ENCODE results near the gene WDR27.
"Not testable (repeated sequence)": the region's sequence is repeated elsewhere in the genome, so short reads cannot be mapped to it uniquely, and the experiment has no call there.

The WDR27 gene

DNA sequence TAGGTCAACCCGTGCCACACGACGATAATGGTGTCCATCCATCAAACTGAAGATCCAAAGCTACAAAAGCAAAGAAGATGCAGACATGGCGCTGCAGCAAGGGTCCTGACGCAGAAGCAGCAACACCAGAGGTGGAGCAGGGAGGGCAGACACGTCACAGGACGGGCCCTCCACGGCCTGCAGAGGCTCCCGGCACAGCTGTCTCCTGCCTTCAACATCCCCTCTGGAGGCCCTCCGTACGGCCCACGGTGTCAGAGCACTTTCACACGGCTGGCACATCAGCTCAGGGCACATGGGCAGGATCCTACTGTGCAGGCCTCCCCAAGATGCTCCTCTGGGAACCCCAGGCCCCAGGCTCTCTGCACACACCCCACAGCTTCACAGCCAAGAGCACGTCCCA is 37.6 kb downstream of the WDR27 start:
- no peak for DNase-seq (ENCODE audit: low read depth in 4 of 4, low spot score in 1 of 4)

DNA sequence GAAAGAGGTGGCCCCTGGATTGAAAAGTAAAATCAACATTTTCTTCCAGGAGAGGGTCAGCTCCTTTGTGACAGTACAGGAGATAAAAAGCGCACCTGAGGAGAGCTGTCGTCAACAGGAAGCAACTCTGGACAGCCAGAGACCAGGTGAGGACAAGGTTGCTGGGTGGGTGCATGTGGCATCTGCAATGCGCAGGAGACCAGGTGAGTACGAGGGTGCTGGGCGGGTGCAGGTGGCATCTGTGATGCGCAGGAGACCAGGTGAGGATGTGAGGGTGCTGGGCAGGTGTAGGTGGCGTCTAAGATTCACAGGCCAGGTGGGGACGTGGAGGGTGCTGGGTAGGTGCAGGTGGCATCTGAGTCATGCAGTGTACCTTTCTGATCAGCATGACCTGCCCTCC is 38.4 kb downstream of the WDR27 start:
- no peak for DNase-seq (ENCODE audit: low read depth in 4 of 4, low spot score in 1 of 4)

DNA sequence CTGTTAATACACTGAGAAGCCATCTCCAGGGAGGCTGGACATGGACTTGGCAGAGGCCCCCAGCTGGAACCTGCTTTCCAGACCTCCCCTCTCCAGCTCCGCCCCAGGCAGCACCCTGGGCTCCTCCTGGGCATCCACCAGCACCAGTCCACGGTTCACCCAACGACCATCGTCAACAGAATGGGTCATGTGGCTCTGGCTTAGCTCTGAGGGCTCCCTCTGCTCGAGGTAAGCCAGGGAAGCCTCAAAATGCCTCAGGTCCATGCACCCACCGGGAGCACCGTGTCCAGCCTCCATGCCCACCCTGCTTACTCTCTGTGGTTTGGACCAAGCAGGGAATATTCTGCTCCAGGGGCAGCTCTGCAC is 40.5 kb downstream of the WDR27 start:
- DNase-seq (ENCODE audit: low read depth in 4 of 4, low spot score in 1 of 4), result no peak

DNA sequence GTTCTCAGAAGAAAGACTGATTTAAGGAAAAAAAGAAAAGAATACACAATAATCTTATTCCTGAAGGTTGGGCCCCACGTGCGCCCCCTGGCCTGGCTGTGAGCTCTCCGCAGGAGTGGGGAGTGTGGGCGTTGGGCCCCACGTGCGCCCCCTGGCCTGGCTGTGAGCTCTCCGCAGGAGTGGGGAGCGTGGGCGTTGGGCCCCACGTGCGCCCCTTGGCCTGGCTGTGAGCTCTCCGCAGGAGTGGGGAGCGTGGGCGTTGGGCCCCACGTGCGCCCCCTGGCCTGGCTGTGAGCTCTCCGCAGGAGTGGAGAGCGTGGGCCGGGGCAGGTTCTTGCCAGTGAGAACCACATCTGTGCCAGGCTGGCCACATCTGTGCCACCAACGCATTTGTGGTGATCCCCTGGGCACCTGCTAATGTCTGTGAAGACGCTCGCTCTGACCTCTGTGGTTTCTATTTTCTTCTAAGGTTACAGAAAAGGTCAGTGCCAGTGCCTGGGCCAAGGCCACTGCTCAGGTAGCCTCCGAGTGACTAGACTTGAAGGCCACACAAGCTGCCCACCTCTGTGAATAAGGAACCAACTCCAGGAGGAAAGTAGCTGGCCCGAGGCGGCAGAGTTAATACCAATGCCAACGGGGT is 41.0 kb downstream of the WDR27 start:
- DNase-seq (ENCODE audit: low read depth in 4 of 4, low spot score in 1 of 4), result no peak

DNA sequence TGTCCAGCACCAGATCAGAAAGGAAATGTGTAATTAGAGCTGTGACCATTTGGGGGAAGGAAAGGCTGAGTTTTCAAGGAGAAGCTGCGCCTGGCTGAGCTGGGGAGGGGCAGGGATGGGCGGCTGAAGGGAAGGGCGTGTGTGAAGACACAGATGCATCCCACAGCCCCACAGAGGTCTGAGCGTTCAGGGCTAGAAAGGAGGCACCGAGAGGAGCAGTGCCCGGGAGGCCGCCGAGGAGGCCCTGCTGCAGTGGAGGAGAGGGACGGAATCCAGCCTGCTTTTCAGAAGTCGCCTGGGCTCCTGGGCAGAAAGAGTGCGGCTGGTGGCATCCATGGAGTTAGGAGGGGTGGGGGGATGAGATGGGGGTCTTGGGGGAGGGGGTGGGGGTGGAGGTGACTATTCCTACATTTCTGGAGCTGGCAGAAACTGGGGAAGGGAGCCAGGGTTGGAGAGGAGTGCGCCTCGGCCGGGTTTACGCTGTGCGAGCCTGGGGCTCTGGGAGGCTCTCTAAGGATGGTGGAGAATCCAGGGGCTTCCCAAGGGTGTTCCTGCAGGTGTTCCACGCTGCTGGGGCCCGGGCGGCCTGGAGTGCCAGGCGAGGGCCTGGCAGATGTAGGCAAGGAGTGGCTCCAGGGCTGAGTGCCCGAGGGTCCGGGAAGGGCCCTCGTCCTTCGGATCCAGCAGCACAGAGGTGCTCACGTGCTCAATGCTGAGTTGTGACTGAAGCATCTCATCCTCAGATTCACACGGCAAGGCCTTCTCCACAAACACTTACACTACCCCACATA is 41.8 kb downstream of the WDR27 start:
- DNase-seq (ENCODE audit: low read depth in 4 of 4, low spot score in 1 of 4), result no peak

DNA sequence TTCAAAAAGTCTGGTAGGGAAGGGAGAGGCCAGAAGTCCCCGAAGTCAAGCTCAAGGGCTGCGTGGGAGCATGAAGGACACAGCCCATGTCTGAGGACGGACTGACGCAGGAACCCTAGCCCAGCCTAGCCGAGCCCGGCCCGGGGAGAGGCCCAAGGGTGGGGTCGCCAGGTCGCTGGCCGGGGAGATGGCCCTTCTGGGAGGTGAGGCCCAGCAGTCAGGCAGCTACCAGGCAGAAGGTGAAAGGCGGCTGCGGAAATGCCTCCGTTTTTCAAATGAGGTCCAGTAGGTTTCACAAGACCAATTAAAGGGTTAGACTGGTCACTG is 44.6 kb downstream of the WDR27 start:
- no peak for DNase-seq (ENCODE audit: low read depth in 4 of 4, low spot score in 1 of 4)

DNA sequence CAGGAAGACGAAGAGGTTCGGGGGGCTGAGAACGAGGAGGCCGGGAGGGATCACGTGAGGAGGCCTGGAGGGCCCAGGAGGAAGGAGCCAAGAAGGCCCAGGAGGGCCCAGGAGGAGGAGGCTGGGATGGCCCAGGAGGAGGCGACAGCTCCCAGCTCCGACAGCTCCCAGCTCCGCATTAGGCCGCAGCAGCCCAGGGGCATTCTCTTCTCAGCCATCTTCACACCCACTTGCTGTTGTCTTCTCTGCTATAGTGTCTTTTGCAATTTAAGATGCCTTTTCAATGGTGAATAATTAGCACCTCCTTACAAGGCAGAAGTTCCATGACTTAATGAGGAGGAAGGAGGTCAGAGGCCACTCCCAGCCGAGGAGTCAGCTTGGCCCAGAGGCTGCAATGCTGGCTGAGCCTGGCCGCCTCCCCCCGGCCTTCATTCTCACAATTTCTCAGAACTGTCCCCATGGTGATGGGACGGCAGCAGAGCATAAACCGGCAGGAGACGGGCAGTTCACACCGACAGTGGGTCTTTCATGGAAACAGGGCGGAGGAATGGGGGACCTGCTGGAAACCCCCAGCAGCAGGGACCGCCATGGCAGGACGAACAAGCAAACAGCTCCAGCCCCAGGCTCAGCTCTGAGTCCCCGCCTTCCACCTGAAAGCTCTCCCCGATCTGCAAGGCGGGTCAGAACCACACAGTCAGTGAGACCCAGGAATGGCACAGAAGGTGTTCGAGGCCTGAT is 45.1 kb downstream of the WDR27 start:
- no peak for DNase-seq (ENCODE audit: low read depth in 4 of 4, low spot score in 1 of 4)

DNA sequence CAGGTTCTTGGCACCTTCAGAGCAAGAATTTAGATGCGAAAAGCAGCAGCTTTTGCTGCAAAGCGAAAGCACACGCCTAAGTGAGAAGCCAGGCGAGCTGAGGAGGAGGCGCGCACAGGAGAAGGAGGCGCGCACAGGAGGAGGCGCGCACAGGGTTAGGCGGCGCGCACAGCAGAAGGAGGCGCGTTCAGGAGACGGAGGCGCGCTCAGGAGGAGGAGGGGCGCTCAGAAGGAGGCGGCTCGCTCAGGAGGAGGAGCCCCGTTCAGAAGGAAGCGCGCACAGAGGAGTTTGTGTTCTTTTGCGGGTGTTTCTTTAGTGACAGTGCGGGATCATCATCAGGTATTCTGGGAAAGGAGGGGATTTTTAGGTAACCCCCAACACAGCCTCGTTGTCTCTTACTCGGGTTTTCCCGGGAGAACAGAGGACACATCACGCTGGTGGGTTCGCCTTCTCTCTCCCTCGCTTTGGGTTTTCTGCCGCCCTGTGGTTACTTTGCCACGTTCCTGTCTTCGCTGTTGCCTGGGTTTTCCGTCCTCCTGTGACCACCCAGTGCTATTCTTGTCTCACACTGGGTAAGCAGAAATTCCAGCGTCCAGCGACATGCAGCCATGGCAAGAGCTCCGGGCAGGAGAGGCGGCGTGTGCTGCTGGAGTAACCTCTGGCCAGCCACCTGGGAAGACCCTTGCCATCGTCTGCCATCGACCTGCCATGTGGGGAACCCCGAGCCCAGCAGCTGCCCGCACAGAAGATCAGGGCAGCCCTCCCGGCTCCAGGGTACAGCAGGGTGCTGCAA is 47.0 kb downstream of the WDR27 start:
- DNase-seq (ENCODE audit: low read depth in 4 of 4, low spot score in 1 of 4), result peak; percentile 13 to 33 (median 18)

DNA sequence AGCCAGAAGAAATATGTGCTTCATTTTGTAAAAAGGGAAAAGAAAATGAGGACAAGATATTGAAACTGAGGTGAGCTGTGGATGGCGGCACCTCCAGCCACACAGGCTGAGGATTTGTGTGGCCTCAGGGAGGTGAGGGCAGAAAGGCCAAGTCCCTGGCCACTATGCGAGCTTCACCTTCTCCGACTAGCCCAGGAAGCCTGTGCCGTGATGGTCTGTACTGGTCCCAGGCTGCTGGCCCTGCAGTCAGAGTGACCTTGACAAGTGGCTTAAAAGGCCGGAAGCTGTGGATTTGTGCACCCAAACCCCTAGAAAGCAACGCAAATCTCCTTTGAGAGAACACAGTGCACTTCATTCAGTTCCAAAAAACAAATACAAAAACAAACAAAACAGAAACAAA is 48.1 kb downstream of the WDR27 start:
- no peak for DNase-seq (ENCODE audit: low read depth in 4 of 4, low spot score in 1 of 4)

DNA sequence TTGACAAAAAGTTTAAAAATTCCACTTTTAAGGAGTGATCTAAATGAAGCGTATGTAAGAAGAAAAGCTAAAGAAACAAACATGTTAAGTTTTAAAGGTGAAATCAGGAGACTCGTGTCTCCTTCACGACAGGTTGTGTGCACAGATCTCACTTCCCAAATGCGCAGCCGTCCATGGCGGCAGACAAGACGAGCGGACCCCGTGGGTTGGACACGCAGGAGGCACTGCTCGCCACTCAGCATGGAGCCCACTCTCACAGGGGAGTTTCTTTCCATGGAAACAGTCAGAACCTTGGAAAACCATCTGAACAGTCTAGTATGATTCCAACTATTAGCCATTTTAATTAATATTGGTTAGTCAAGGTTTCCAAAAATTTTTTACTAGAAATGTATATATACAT is 48.9 kb downstream of the WDR27 start:
- no peak for DNase-seq (ENCODE audit: low read depth in 4 of 4, low spot score in 1 of 4)

DNA sequence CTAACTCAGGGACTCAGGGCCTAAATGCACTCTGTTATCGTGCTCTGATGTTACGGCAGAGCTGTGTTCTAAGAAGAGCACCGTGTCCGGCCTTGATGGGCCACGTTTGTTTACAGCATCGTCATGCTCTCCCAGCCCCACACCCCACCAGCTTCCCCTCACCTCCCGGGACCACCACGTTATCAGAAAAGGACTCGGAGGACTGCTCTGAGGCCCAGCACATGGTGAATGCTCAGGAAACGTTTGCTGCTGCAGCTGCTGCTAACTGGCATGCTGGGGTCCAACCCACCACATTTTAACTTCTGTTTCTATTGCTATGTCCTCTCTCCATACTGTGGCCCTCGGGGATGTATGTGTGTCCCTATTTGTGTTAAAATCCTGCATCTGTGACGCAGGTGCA is 50.3 kb downstream of the WDR27 start:
- no peak for DNase-seq (ENCODE audit: low read depth in 4 of 4, low spot score in 1 of 4)

DNA sequence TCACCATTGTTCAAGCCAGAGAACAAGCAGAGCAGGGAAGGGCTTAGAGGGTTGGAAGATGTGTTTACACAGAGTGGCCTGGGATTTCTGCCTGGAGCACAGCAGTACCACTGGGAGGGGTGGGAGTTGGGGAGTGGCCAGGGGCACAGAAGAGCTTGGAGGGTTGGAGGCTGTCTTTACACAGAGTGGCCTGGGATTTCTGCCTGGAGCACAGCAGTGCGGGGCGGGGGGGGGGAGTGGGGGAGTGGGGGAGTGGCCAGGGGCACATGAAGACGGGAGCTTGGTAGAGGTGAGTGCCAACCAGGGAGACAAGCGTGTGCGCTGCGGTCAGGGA is 50.9 kb downstream of the WDR27 start:
- no peak for DNase-seq (ENCODE audit: low read depth in 4 of 4, low spot score in 1 of 4)

DNA sequence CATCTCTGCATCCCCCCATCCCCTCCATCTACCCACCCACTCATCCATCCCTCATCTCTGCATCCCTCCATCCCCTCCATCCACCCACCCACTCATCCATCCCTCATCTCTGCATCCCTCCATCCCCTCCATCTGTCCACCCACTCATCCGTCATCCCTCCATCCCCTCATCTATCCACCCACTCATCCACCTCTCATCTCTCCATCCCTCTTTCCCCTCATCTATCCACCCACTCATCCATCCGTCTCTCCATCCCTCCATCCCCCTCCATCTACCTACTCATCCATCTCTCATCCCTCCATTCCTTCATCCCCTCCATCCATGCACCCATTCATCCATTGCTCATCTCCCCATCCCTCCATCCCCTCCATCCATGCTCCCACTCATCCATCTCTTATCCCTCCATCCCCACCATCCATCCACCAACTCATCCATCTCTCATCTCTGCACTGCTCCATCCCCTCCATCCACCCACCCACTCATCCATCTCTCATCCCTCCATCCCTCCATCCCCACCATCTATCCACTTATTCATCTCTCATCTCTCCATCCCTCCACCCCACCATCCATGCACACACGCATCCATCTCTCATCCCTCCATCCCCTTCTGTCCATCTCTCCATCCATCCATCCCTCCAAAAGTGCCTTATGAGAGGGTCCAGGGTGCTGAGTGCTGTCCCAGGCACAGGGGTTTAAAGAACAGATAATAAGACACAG is 51.4 kb downstream of the WDR27 start:
- no peak for DNase-seq (ENCODE audit: low read depth in 4 of 4, low spot score in 1 of 4)

DNA sequence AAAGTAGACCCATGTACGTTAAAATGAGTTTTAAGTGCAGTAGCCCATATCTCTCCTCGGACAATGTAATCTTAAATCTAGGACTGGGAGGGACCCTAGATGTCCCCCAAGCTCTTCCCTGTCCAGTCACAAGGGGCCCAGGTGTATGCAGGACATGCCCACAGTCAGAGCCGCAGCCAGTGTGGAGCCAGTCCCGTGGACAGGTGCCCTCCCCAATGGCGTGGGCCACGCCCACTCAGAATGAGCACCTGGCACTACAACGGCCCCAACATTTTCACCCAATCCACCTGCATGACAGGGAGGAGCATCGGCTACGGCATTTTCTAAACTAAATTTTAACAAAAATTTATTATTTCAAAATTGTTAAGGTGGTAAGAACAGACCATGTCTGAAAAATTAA is 53.2 kb downstream of the WDR27 start:
- no peak for DNase-seq (ENCODE audit: low read depth in 4 of 4, low spot score in 1 of 4)

DNA sequence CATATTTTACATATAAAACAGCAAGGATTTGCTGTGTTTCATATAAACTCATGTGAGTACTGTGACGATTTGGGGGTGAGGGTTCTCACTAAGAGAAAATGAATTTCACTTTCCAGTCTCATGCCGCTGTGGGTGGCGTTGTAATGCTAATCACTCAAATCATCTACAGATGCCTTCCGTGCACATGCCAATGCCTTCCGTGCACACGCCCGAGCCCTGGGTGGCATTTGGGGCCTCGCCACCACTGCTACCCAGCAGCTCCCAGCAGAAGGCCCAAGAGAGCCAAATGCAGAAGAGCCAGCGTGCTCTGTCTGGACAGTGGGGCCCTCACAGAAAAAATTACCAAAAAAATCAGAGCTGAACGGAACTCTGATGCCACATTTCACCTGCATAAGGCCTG is 53.7 kb downstream of the WDR27 start:
- no peak for DNase-seq (ENCODE audit: low read depth in 4 of 4, low spot score in 1 of 4)

DNA sequence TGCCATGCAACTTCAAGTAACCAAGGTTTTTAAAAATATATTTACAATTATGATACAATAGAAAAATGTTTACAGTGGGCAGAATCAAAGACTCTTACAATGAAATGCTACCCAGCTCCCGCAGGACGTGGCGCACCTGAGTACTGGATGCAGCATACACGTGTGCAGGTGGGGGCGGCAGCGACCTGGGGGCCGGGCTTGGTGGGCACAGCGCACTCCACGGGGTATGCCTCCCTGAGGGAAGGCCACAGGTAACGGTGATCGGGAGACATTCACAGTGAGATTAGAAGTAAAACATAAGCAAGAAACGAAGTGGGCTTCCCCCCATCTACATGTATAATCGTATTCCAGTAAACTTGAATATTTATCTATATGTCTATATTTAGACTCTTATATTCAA is 54.2 kb downstream of the WDR27 start:
- no peak for DNase-seq (ENCODE audit: low read depth in 4 of 4, low spot score in 1 of 4)

DNA sequence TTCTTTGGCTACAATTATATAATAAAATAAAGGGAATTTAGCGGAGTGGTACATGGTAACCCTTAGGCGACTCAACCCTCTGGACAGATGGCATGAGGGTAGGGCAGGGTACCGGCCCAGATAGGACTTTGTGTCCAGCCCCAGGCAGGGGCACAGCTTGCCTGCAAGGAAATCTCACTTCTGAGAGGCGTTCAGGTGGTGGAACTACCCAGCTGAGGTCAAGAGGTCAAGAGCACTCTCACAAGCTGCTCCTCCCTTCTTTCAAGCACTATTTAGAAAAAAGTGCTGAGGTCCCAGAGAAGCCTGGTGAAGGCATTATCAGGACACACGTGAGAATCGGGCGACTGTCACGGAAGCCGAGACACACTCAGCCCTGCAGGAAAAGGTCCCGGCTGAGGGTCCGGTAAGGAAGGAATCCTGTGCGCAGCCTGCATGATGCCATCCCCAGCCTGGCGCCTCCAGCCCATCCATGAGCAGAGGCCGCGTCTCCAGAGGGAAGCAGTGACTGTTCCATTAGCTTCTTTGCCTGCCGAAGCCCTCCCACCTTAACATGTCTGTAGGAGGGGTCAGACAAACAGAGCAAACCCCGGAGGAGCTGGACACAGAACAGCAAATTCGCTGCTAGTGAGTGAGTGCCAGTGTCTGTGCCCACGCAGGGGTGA is 54.8 kb downstream of the WDR27 start:
- no peak for DNase-seq (ENCODE audit: low read depth in 4 of 4, low spot score in 1 of 4)

DNA sequence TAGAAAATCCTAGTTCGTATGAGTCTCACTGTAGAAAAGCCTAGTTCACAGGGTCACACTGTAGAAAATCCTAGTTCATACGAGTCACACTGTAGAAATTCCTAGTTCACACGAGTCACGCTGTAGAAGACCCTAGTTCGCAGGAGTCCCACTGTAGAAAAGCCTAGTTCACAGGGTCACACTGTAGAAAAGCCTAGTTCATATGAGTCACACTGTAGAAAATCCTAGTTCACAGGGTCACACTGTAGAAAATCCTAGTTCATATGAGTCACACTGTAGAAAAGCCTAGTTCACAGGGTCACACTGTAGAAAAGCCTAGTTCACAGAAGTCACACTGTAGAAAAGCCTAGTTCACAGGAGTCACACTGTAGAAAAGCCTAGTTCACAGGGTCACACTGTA is 56.4 kb downstream of the WDR27 start:
- not testable (repeated sequence) for DNase-seq (ENCODE audit: low read depth in 4 of 4, low spot score in 1 of 4)

DNA sequence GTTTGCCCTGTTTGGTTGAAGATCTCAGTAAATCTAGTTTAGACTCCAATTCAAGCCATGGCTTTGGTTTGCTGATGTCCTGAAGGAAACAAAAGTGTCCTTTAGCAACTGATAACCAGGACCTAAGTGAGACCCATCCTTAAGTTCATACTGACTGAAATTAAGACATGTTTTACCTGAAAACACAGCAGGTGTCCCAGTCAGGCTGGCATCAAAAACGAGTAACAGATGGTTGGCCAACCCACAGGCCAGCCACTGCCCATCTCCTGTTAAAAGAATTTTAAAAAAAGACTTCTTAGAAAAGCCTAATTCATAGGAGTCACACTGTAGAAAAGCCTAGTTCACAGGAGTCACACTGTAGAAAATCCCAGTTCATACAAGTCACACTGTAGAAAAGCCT is 58.3 kb downstream of the WDR27 start:
- DNase-seq (ENCODE audit: low read depth in 4 of 4, low spot score in 1 of 4), result no peak

DNA sequence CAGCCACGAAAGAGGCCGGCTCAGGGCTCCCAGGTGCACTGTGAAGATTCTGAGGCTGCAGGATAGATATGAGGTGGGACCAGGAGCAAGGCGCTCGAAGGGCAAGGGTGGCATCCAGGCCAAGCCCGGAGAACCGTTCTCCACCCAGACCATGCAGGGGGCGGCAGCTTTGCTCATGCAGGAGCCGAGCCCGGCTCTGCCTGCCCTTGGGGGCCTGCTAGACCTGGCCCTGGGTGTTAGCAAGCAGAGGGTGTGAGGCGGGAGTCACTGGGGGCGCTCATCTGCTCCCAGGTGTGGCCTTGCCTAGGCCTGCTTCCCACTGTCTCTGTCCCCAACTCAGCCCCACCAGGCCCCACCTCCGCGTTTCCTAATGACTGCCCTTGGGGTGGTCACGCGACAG is 59.4 kb downstream of the WDR27 start:
- DNase-seq (ENCODE audit: low read depth in 4 of 4, low spot score in 1 of 4), result no peak

All from stimulated activated CD4-positive, alpha-beta T cell treated with anti-CD3 and anti-CD28 coated beads, Interleukin-1b, Interleukin-23, amount 100 ng/mL, for 24 hours (primary cell).